Dedifferentiated amniotic fluid mesenchymal stem cell (primary cell): Measurements from ENCODE around the gene TMEM203.

ENCODE experiments used
- DNase-seq: peaks from one replicate; pipeline ENCODE4 v3.0.0-alpha.2; 2016; ENCODE audit errors: extremely low spot score

Gene TMEM203

GRCh38 chr9:137181680-137182079 is 23.8 kb downstream of the TMEM203 start:
- no peak for DNase-seq

DNA sequence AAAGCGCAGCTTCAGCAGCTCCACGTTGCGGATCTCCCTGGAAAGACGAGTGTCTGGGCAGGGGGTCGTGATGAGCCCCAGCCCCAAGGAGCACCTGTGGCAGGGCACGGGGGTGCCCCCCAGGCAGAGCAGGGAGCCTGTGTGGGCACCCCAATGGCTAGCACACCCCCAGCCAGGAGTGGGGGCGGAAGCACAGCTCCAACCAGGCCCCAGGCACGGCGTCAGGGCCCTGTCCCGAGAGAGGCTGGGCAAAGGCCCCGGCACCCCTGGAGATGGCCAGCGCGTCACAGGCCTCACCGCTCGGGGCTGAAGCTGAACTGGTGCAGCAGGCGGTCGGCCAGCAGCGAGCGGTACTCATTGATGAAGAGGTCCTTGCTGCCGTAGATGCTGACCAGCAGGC is 25.0 kb downstream of the TMEM203 start:
- no peak for DNase-seq

DNA sequence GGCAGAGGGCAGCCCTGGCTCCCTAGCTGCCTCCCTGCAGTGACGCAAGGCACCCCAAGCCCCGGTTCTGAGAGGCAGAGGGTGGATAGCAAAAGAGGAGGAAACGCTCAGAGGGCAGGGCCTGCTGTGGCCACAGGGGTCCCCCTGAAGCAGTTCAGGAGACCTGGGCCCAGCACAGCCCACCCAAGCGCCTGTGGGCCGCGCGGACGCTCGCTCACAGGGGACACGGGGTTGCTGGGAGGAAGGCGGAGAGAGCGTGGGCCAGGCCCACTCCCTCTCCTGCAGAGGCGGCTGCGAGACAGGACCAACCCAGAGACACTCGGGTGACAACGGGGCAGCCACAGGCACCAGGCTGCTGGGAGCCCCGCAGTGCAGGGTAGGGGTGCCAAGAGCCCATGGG is 25.7 kb downstream of the TMEM203 start:
- DNase-seq, result no peak

DNA sequence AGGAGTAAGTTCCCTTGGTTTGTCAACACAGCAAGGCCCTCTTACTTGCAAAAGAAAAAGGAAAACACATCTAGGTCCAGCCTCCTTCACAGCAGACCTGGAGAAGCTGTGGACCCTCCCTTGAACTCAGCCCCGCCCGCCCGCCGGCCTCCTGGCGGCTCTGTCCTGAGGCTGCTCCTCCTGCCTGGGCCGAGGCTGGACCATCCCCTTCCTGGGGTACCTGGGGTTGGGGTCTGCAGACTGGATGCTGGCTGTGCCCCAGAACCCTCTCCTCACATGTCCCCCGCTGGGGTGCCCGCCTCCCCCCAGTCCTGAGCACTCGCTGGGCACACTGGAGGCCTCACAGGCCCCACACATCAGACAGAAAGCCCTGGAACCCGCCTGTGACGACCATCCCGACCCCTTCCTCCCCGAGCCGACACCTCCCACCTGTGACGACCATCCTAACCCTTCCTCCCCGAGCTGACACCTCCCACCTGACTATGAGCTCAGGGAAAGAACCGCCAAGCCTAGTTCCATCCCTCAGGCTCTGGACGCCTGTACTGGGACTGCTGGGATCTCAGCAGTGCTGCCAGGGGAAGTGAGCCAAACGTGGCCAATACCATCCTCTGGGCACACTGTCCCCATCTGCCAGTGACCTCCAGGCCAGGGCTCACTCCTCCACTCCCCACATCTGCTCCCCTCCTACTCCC is 26.4 kb downstream of the TMEM203 start:
- DNase-seq, result no peak

GRCh38 chr9:137178201-137178938 is 27.1 kb downstream of the TMEM203 start:
- DNase-seq, result no peak

GRCh38 chr9:137176302-137177182 is 28.9 kb downstream of the TMEM203 start:
- DNase-seq, result no peak

- DNase-seq, result no peak
Measured at GRCh38 chr9:137175345-137175961, 30.0 kb downstream of the TMEM203 start.

- no peak for DNase-seq
Measured at GRCh38 chr9:137174722-137175293, 30.6 kb downstream of the TMEM203 start.

GRCh38 chr9:137173796-137174664 is 31.4 kb downstream of the TMEM203 start:
- no peak for DNase-seq

- DNase-seq, result no peak
Measured at GRCh38 chr9:137172901-137173795, 32.3 kb downstream of the TMEM203 start.

- no peak for DNase-seq
Measured at GRCh38 chr9:137171149-137171900, 34.1 kb downstream of the TMEM203 start.

DNA sequence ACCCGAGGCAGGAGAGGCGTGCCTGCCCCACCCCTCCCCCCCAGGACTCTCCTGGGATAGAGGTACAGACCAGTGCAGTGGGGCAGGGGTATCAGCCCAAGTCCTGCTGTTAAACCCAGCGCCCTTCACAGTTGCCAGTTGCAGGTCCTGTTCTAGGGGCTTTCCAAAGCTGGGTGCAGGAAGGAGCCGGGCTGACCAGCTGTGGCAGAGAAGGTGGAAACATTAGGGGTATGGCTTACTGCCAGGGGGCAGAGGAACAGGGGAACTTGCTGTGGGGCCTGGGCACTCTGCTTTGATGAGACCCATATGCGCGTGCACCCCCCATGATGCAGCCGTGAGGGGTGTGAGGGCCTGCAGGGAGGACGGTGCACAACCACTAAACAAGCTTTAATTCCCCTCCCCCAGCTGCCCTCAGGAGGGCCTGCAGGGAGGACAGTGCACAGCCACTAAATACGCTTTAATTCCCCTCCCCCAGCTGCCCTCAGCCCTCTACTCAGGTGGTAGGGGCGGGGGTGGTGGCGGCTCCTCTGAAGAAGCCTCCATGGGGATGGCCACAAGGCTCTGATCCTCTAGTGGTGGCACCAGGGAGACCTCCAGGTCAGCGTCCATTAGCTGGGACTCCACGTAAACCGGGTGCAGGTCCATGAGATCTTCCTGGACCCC is 34.8 kb downstream of the TMEM203 start:
- DNase-seq, result no peak

- no peak for DNase-seq
Measured at GRCh38 chr9:137169896-137170358, 35.5 kb downstream of the TMEM203 start, which contains the start of gene LRRC26. Gene LRRC26, minus strand, starts transcription at chr9:137170051. Its CDS starts 108 bp downstream, at chr9:137169943.

- DNase-seq, result no peak
Measured at GRCh38 chr9:137168904-137169856, 36.3 kb downstream of the TMEM203 start.

GRCh38 chr9:137168573-137168903 is 36.9 kb downstream of the TMEM203 start:
- no peak for DNase-seq

- no peak for DNase-seq
Measured at GRCh38 chr9:137167747-137168572, 37.5 kb downstream of the TMEM203 start.
